ENCODE data around the gene TMA7. TPM values are rescaled to one million over a fixed set of nuclear protein-coding genes. Genes with fewer than 3 reads are reported as not detected.

The TMA7 gene
- total and polyA plus RNA-seq, 10 of the 15 experiments (the other 5 are each of a cell fraction or from before 2014, with no cell fraction given) = 319 to 1,760 (median 752) TPM

- TF ChIP-seq PBX3 (IDR thresholded peaks at IDR 0.05; ENCODE audit: insufficient replicate concordance, low read depth, low read length) = no peak
- TF ChIP-seq ZNF622 (IDR thresholded peaks at IDR 0.05) = no peak
- 0 out of 2 replicates have a peak, but pooled peaks have one; percentile 20 for TF ChIP-seq REST (IDR thresholded peaks at IDR 0.05; ENCODE audit: low read depth, low read length)
- peak; percentile 74; the same call in 1 of the 2 replicates for TF ChIP-seq RUNX3 (IDR thresholded peaks at IDR 0.05; ENCODE audit: low read length)
- no peak for TF ChIP-seq TCF3 (IDR thresholded peaks at IDR 0.05; ENCODE audit: borderline replicate concordance, insufficient read depth, low read depth, low read length)
- TF ChIP-seq HDAC6 (IDR thresholded peaks at IDR 0.05; ENCODE audit: unreplicated experiment) = no peak
- peak; percentile 63 for TF ChIP-seq KLF5 (IDR thresholded peaks at IDR 0.05; ENCODE audit: partially characterized antibody)
- peak; percentile 31 for TF ChIP-seq E4F1 (IDR thresholded peaks at IDR 0.05; ENCODE audit: borderline replicate concordance, partially characterized antibody)
- no peak for TF ChIP-seq IRF3 (IDR thresholded peaks at IDR 0.05)
- peak; percentile 81 for TF ChIP-seq MXI1 (IDR thresholded peaks at IDR 0.05; ENCODE audit: low read depth, low read length)
- no peak for TF ChIP-seq FOXM1 (IDR thresholded peaks at IDR 0.05; ENCODE audit: low read depth, low read length)
- no peak for TF ChIP-seq ZNF274 (IDR thresholded peaks at IDR 0.05; ENCODE audit: insufficient read depth, insufficient read length)
- peak; percentile 95 for TF ChIP-seq RELA (IDR thresholded peaks at IDR 0.05; ENCODE audit: borderline replicate concordance, partially characterized antibody)
- TF ChIP-seq HDGF (IDR thresholded peaks at IDR 0.05) = peak; percentile 95
- TF ChIP-seq MYC (IDR thresholded peaks at IDR 0.05; ENCODE audit: insufficient read depth, insufficient read length, insufficient replicate concordance, low read length, severe bottlenecking) = peak; percentile 84
- no peak for TF ChIP-seq ZBTB11 (CRISPR knock-in tag; IDR thresholded peaks at IDR 0.05)
- TF ChIP-seq CBX5 (IDR thresholded peaks at IDR 0.05; ENCODE audit: low read depth) = no peak
These were observed 33.0 kb downstream of the TMA7 start (continued) for GRCh38 chr3:48472923-48473616.

Measured in GM12878 (cell line).